HepG2 (cell line): ENCODE results near the gene SERPINE2. TPM values are rescaled to one million over a fixed set of nuclear protein-coding genes. Genes with fewer than 3 reads are reported as not detected.

Experiments used
- BCL6 ChIP-seq: IDR thresholded peaks from 2 replicates; pipeline ENCODE4 v1.6.1; 2016; ENCODE audit warnings: missing genetic modification reagents, missing compliant biosample characterization
- CAMTA2 ChIP-seq: sonication (generic); formaldehyde crosslinking; IDR thresholded peaks from 2 replicates; pipeline ENCODE4 v1.4.0; 2020; ENCODE audit warnings: mild to moderate bottlenecking, missing genetic modification reagents, borderline replicate concordance
- DNMT3B ChIP-seq: conservative IDR thresholded peaks from 2 replicates; pipeline ENCODE4 v1.6.1; 2016; ENCODE audit warnings: missing biosample characterization, control low read depth
- FLYWCH1 ChIP-seq: sonication (generic); formaldehyde crosslinking; IDR thresholded peaks from 2 replicates; pipeline ENCODE4 v1.8.1; 2023; ENCODE audit warnings: mild to moderate bottlenecking, missing genetic modification reagents
- HHEX ChIP-seq: IDR thresholded peaks from 2 replicates; pipeline ENCODE4 v1.6.1; 2016; ENCODE audit warnings: control low read depth
- JUND ChIP-seq: sonication (generic); formaldehyde crosslinking; IDR thresholded peaks from 2 replicates; pipeline ENCODE4 v1.8.0; 2022; ENCODE audit warnings: mild to moderate bottlenecking, missing genetic modification reagents
- NFATC3 ChIP-seq: sonication (generic); formaldehyde crosslinking; IDR thresholded peaks from 2 replicates; pipeline ENCODE4 v1.5.1; 2020; ENCODE audit warnings: mild to moderate bottlenecking, missing genetic modification reagents
- PCBP1 ChIP-seq: fragments of 200-400 bp; formaldehyde crosslinking; IDR thresholded peaks from 2 replicates; pipeline ENCODE4 v1.6.1; 2017; ENCODE audit warnings: mild to moderate bottlenecking, low read depth, low read length, borderline replicate concordance
- SNRNP70 ChIP-seq: fragments of 200-400 bp; formaldehyde crosslinking; IDR thresholded peaks from 2 replicates; pipeline ENCODE4 v1.6.1; 2017; ENCODE audit warnings: mild to moderate bottlenecking, low read depth, low read length, moderate library complexity
- TBP ChIP-seq: sonication (generic); formaldehyde crosslinking; IDR thresholded peaks from 2 replicates; pipeline ENCODE4 v1.5.0; 2020; ENCODE audit warnings: missing genetic modification reagents
- TBX3 ChIP-seq: fragments of 450-650 bp; IDR thresholded peaks from 2 replicates; pipeline ENCODE4 v1.6.1; 2017; ENCODE audit warnings: antibody characterized with exemption, mild to moderate bottlenecking, inconsistent platforms, borderline replicate concordance
- TMF1 ChIP-seq: sonication (generic); formaldehyde crosslinking; IDR thresholded peaks from 2 replicates; pipeline ENCODE4 v1.8.1; 2022; ENCODE audit warnings: low read depth, missing genetic modification reagents
- ZKSCAN1 ChIP-seq: fragments of 150-350 bp; IDR thresholded peaks from 2 replicates; pipeline ENCODE4 v1.6.1; 2014; ENCODE audit warnings: low read length
- ZNF3 ChIP-seq: IDR thresholded peaks from 2 replicates; pipeline ENCODE4 v1.7.0; 2017; ENCODE audit warnings: inconsistent platforms
- ZNF496 ChIP-seq: sonication (generic); formaldehyde crosslinking; IDR thresholded peaks from 2 replicates; pipeline ENCODE4 v1.8.1; 2023; ENCODE audit warnings: mild to moderate bottlenecking, moderate library complexity, missing genetic modification reagents; ENCODE audit not compliant: insufficient replicate concordance
- polyA plus RNA-seq, 8 experiments: library from polyadenylated mRNA; depleted of rRNA in 3 of 8; stranded (reverse) in 7 of 8; unstranded in 1 of 8; fragments of >200 nt; fragmentation: Illumina TruSeq in 4 of 8; extraction: Trizol in 4 of 8; gene quantifications; 2 replicates each; pipeline versions ENCODE4 v1.2.1 to v1.2.3, GENCODE V29; 2011 to 2016; ENCODE audit warnings: low read depth in 4 of 8, missing spikeins in 1 of 8, mixed read lengths in 1 of 8; ENCODE audit not compliant: insufficient read depth in 1 of 8
- total RNA-seq, 5 experiments: library from RNA; depleted of rRNA; stranded (reverse); fragments of >200 nt; fragmentation: Illumina TruSeq; extraction: Trizol; gene quantifications; 2 replicates each; pipeline ENCODE4 v1.2.3, GENCODE V29; 2016; ENCODE audit warnings: low read depth in 1 of 5
- TF ChIP-seq, protein P1 (sequence below): sonication (generic); formaldehyde crosslinking; IDR thresholded peaks from 2 replicates; pipeline ENCODE4 v1.5.0; 2020; ENCODE audit warnings: missing genetic modification reagents
- TF ChIP-seq, protein P2 (sequence below): sonication (generic); formaldehyde crosslinking; IDR thresholded peaks from 2 replicates; pipeline ENCODE4 v1.5.0; 2020; ENCODE audit warnings: mild to moderate bottlenecking, missing genetic modification reagents
- TF ChIP-seq, protein P3 (sequence below): sonication (generic); formaldehyde crosslinking; IDR thresholded peaks from 2 replicates; pipeline ENCODE4 v1.8.0; 2022; ENCODE audit warnings: mild to moderate bottlenecking, missing genetic modification reagents; ENCODE audit not compliant: insufficient replicate concordance
- TF ChIP-seq, protein P4 (sequence below): sonication (generic); formaldehyde crosslinking; IDR thresholded peaks from 2 replicates; pipeline ENCODE4 v1.4.0; 2020; ENCODE audit warnings: low read depth, mild to moderate bottlenecking, missing genetic modification reagents
- TF ChIP-seq, protein P5 (sequence below): sonication (generic); formaldehyde crosslinking; IDR thresholded peaks from 2 replicates; pipeline ENCODE4 v1.8.1; 2023; ENCODE audit warnings: mild to moderate bottlenecking, inconsistent platforms, moderate library complexity, missing genetic modification reagents, borderline replicate concordance

The SERPINE2 gene
- total and polyA plus RNA-seq, 2 of the 13 experiments (the other 11 are each of a cell fraction or from before 2014, with no cell fraction given) = 7.9 to 18.1 TPM

DNA sequence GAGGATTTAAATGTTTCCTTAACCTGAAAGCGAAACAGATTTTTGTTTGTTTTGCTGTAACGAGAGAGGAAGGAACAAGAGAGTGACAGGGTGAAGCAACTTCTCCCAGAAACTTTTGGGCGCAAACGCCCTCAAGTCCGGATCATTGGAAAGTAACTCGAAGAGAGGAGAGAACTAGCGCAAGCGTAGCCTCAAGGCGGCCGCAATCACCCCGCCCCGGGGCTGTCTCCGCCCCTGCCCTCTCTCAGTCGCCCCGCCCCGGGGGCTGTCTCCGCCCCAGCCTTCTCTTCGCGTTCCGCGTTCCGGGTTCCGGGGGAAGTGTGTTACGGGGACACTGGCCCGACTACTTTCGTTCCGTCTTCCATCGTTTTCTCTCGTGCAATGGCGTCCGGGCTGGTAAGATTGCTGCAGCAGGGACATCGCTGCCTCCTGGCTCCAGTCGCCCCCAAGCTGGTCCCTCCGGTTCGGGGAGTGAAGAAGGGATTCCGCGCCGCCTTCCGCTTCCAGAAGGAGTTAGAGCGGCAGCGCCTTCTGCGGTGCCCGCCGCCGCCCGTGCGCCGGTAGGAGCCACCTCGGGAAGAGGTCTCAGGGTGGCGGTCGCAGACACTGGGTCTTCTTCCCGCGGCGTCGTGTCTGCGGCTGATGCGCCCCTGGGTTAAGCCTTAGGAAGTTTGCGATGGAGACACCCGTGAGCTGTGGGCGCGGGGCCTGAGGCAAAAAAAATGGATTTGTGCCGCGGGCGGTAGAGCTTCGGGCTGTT, 81.8 kb downstream of the SERPINE2 start, which contains the start of gene MRPL44 (continued):
- TF ChIP-seq, protein P1, sequence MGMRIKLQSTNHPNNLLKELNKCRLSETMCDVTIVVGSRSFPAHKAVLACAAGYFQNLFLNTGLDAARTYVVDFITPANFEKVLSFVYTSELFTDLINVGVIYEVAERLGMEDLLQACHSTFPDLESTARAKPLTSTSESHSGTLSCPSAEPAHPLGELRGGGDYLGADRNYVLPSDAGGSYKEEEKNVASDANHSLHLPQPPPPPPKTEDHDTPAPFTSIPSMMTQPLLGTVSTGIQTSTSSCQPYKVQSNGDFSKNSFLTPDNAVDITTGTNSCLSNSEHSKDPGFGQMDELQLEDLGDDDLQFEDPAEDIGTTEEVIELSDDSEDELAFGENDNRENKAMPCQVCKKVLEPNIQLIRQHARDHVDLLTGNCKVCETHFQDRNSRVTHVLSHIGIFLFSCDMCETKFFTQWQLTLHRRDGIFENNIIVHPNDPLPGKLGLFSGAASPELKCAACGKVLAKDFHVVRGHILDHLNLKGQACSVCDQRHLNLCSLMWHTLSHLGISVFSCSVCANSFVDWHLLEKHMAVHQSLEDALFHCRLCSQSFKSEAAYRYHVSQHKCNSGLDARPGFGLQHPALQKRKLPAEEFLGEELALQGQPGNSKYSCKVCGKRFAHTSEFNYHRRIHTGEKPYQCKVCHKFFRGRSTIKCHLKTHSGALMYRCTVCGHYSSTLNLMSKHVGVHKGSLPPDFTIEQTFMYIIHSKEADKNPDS (CRISPR knock-in tag) = peak; percentile 76; the same call in 1 of the 2 replicates
- TF ChIP-seq NFATC3 (CRISPR knock-in tag) (peak; percentile 90), TMF1 (CRISPR knock-in tag) (peak; percentile 97), DNMT3B (CRISPR knock-in tag) (peak; percentile 98), TBP (CRISPR knock-in tag) (peak; percentile 73; the same call in 1 of the 2 replicates), ZKSCAN1 (peak; percentile 81; the same call in 1 of the 2 replicates), ZNF496 (CRISPR knock-in tag) (no peak), FLYWCH1 (0 out of 2 replicates have a peak, but pooled peaks have one; percentile 69), CAMTA2 (CRISPR knock-in tag) (peak; percentile 97), SNRNP70 (no peak), ZNF3 (CRISPR knock-in tag) (peak; percentile 40; the same call in 1 of the 2 replicates), TBX3 (no peak), PCBP1 (peak; percentile 84; the same call in 1 of the 2 replicates), HHEX (peak; percentile 39; the same call in 1 of the 2 replicates), BCL6 (CRISPR knock-in tag) (peak; percentile 85), JUND (peak; percentile 70)
- TF ChIP-seq, protein P2, sequence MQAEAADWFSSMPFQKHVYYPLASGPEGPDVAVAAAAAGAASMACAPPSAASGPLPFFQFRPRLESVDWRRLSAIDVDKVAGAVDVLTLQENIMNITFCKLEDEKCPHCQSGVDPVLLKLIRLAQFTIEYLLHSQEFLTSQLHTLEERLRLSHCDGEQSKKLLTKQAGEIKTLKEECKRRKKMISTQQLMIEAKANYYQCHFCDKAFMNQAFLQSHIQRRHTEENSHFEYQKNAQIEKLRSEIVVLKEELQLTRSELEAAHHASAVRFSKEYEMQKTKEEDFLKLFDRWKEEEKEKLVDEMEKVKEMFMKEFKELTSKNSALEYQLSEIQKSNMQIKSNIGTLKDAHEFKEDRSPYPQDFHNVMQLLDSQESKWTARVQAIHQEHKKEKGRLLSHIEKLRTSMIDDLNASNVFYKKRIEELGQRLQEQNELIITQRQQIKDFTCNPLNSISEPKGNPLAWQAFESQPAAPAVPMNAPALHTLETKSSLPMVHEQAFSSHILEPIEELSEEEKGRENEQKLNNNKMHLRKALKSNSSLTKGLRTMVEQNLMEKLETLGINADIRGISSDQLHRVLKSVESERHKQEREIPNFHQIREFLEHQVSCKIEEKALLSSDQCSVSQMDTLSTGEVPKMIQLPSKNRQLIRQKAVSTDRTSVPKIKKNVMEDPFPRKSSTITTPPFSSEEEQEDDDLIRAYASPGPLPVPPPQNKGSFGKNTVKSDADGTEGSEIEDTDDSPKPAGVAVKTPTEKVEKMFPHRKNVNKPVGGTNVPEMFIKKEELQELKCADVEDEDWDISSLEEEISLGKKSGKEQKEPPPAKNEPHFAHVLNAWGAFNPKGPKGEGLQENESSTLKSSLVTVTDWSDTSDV (CRISPR knock-in tag) = peak; percentile 70; the same call in 1 of the 2 replicates
- TF ChIP-seq, protein P3, sequence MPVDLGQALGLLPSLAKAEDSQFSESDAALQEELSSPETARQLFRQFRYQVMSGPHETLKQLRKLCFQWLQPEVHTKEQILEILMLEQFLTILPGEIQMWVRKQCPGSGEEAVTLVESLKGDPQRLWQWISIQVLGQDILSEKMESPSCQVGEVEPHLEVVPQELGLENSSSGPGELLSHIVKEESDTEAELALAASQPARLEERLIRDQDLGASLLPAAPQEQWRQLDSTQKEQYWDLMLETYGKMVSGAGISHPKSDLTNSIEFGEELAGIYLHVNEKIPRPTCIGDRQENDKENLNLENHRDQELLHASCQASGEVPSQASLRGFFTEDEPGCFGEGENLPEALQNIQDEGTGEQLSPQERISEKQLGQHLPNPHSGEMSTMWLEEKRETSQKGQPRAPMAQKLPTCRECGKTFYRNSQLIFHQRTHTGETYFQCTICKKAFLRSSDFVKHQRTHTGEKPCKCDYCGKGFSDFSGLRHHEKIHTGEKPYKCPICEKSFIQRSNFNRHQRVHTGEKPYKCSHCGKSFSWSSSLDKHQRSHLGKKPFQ = peak; percentile 87
- TF ChIP-seq, protein P4, sequence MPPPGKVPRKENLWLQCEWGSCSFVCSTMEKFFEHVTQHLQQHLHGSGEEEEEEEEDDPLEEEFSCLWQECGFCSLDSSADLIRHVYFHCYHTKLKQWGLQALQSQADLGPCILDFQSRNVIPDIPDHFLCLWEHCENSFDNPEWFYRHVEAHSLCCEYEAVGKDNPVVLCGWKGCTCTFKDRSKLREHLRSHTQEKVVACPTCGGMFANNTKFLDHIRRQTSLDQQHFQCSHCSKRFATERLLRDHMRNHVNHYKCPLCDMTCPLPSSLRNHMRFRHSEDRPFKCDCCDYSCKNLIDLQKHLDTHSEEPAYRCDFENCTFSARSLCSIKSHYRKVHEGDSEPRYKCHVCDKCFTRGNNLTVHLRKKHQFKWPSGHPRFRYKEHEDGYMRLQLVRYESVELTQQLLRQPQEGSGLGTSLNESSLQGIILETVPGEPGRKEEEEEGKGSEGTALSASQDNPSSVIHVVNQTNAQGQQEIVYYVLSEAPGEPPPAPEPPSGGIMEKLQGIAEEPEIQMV (CRISPR knock-in tag) = peak; percentile 92; the same call in 1 of the 2 replicates
- TF ChIP-seq, protein P5, sequence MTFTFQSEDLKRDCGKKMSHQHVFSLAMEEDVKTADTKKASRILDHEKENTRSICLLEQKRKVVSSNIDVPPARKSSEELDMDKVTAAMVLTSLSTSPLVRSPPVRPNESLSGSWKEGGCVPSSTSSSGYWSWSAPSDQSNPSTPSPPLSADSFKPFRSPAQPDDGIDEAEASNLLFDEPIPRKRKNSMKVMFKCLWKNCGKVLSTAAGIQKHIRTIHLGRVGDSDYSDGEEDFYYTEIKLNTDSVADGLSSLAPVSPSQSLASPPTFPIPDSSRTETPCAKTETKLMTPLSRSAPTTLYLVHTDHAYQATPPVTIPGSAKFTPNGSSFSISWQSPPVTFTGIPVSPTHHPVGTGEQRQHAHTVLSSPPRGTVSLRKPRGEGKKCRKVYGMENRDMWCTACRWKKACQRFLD (CRISPR knock-in tag) = peak; percentile 92
